ENCODE data around the gene OR5W2.
"Not testable (repeated sequence)": the region's sequence is repeated elsewhere in the genome, so short reads cannot be mapped to it uniquely, and the experiment has no call there.

The OR5W2 gene

GRCh38 chr11:55914482-55914881 is at the start of gene OR5W2:
OR5W2 (minus strand) TSS chr11:55914582; CDS start chr11:55914582, 0 bp downstream.
- no peak for DNase-seq

DNA sequence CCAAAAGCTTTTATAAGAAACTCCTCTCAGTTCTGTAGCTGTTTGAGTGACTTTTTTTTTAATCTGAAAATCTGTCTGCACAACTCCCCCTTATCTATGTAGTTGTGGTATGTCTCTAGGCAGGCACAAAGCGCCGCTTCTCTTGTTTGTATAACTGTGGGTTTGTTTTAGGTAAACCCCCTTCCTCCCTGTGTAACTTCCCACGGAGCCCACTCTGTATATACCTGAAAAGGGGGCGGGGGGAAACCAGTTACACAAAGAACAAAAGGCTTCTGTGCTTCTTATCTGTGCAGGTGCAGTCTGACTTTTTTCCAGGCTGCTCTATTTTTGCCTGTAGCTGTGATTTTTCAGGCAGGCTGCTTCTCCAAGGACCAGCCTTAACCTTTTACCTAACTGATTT is 42.1 kb upstream of the OR5W2 start:
- no peak for DNase-seq

- DNase-seq: no peak
Observed at GRCh38 chr11:55949330-55949729, 34.9 kb upstream of the OR5W2 start.

GRCh38 chr11:55942785-55943392 is 28.5 kb upstream of the OR5W2 start:
- no peak for DNase-seq

DNA sequence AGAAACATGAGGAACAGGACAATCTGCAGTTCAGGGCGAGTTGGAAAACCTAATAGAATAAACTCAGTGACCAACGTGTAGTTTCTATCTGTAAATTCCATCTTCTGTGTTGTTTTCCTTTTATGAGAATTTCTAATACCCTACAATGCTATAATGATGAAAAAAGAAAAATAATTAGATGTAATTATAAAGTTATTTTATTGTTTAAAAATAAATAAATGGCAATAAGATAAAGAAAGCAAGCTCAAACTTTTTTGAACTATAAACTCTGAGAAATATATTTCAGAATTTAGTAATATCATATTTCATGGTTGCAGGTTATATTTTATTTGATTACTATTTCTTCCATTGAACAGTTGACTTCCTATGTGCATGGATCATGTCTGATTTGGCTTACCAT is 21.9 kb upstream of the OR5W2 start, which contains the start of gene OR5I1:
Gene OR5I1, minus strand, starts transcription at position 101 of the 400 bp plus-strand sequence. Its CDS starts 0 bp downstream, at position 101.
- no peak for DNase-seq

DNA sequence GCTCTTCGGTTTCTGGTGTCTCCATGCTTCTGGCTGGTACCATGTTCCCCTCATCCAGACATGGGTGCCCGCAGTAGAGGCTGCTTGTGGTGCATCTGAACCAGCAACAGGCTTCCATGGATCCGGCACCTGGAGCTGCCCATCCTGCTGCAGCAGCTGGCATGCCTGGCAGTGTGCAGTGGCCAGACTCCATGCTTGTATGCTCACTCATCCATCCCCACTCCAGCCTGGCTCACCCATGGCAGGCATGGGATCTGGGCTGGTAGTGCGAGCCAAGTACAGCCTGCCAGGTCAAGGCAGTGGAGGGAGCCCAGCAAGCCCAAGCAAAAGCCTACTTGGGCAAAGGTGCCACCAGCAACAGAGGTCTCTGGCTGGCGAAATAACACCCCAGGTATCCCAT is 6.2 kb upstream of the OR5W2 start:
- no peak for DNase-seq

DNA sequence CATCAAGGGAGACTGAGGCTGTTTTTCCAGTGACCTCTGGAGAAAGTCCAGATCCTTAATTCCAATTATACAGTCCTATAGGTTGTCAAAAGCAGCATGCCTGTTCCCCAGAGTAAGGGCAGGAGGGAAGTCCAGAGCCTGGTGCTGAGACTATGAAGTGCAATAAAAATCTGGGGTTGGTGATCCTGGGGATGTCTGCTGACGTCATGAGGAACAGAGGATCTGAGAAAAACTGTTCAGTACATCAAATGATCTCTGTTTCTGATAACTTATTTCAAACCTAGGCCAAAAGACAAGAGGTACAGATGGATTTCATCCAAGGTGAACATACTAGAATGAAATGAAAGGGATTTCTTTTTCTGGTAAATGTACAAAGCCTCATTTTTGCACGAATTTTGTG is 12.1 kb downstream of the OR5W2 start:
- DNase-seq: no peak

DNA sequence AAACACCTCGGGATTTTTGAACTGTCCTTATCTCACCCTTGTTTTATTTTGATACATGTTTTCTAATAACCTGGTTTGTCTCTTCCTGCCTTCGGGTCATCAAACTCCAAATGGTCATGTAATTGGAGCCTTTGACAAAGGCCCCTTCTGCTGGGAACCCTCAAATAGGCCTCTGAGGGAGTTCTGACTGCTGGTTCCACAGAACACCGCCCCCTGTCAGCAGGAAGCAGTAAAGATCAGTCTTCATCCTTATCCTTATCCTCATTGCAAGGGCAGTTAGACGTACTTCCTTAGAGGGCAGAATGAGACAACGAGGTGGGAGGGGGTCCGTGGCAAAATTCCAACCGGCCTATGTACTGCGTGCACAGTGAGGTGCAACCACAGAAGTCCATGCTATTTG is 19.2 kb downstream of the OR5W2 start:
- no peak for DNase-seq

GRCh38 chr11:55885481-55885880 is 28.9 kb downstream of the OR5W2 start:
- DNase-seq: not testable (repeated sequence)

GRCh38 chr11:55884995-55885394 is 29.4 kb downstream of the OR5W2 start:
- not testable (repeated sequence) for DNase-seq

GRCh38 chr11:55882997-55883396 is 31.4 kb downstream of the OR5W2 start, which contains the start of gene TRIM51:
TRIM51 (plus strand) TSS chr11:55883297; CDS start chr11:55885429, 2,132 bp downstream.
- DNase-seq: not testable (repeated sequence)

GRCh38 chr11:55873146-55873545 is 41.2 kb downstream of the OR5W2 start:
- DNase-seq: not testable (repeated sequence)

- not testable (repeated sequence) for DNase-seq
Observed at GRCh38 chr11:55872731-55873130, 41.7 kb downstream of the OR5W2 start.

DNA sequence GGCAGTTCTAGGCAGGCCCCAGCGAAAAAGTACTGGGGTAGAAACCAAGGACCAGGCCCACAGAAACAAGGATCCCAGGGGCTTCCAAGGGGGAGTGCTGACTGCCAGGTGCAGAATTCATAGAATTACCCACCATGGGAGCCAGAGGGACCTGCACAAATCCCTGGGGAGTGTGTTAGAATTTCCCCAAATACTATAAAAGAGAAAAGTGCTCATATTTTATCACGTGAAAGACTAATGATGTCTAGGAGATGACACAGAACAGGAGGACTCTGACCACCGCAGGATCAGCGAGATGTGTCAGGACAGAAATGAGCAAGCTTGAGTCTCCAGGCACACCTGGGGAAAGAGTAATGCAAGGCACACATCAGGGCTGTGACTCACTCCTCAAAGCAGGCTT is 47.0 kb downstream of the OR5W2 start:
- DNase-seq: not testable (repeated sequence)

Data from NCI-H524 treated with DMSO at 0.1 percent for 48 hours (cell line).